Mesothelial cell of epicardium (in vitro differentiated cells): ENCODE data around the gene BIRC6. TPM values are rescaled to one million over a fixed set of nuclear protein-coding genes. Genes with fewer than 3 reads are reported as not detected.

Experiments used
- DNase-seq, 2 experiments: peaks; one replicate each; pipeline ENCODE4 v3.0.0; 2021; ENCODE audit warnings: low spot score in 2 of 2; ENCODE audit not compliant: unreplicated experiment in 2 of 2
- H3K27ac Mint-ChIP-seq: 2 replicates; pipeline ENCODE4 v1.8.0; 2021; ENCODE audit warnings: mixed read lengths
- H3K27me3 Mint-ChIP-seq: 2 replicates; pipeline ENCODE4 v1.8.0; 2021; ENCODE audit warnings: low read depth, mixed read lengths
- H3K36me3 Mint-ChIP-seq: 2 replicates; pipeline ENCODE4 v1.8.0; 2021; ENCODE audit warnings: mixed read lengths
- H3K4me1 Mint-ChIP-seq: 2 replicates; pipeline ENCODE4 v1.8.0; 2021; ENCODE audit warnings: mixed read lengths
- H3K4me3 Mint-ChIP-seq: 2 replicates; pipeline ENCODE4 v1.8.0; 2021; ENCODE audit warnings: mild to moderate bottlenecking, moderate library complexity, mixed read lengths
- H3K9me3 Mint-ChIP-seq: 2 replicates; pipeline ENCODE4 v1.8.0; 2021; ENCODE audit warnings: mixed read lengths
- CTCF ChIP-seq: fragments of 200-600 bp; sonication (generic); IDR thresholded peaks from one replicate; pipeline ENCODE4 v1.5.0; 2021; ENCODE audit warnings: antibody characterized with exemption; ENCODE audit not compliant: unreplicated experiment
- total RNA-seq: library from RNA; stranded (reverse); gene quantifications from 3 replicates; pipeline ENCODE4 v1.2.1, GENCODE V29; 2021

Gene BIRC6
- total RNA-seq, 1 donor from 2014 or later: 112 TPM

GRCh38 chr2:32425719-32426141 lies 68.9 kb downstream of the BIRC6 start:
- Mint-ChIP-seq H3K9me3 (no peaks in the 10 kb centered on the region), H3K27ac (no peak overlapping the region), H3K36me3 (peaks cover 10% of the 10 kb centered on the region), H3K4me3 (no peak overlapping the region), H3K27me3 (no peaks in the 10 kb centered on the region), H3K4me1 (peaks cover 17% of the 10 kb centered on the region)
- TF ChIP-seq CTCF: no peak
- DNase-seq: no peak

- H3K36me3 Mint-ChIP-seq: peaks cover 16% of the 10 kb centered on the region
- no peaks in the 10 kb centered on the region for H3K27me3 Mint-ChIP-seq
- no peak for TF ChIP-seq CTCF
- peak overlapping the region; percentile 75 for H3K27ac Mint-ChIP-seq
- H3K4me3 Mint-ChIP-seq: no peak overlapping the region
- peaks cover 9% of the 10 kb centered on the region for H3K4me1 Mint-ChIP-seq
- H3K9me3 Mint-ChIP-seq: no peaks in the 10 kb centered on the region
- no peak for DNase-seq
Observed at GRCh38 chr2:32427672-32428610, 71.1 kb downstream of the BIRC6 start.

- TF ChIP-seq CTCF: no peak
- Mint-ChIP-seq H3K4me1 (peaks cover 9% of the 10 kb centered on the region), H3K9me3 (no peaks in the 10 kb centered on the region), H3K27me3 (no peaks in the 10 kb centered on the region), H3K36me3 (peaks cover 15% of the 10 kb centered on the region), H3K4me3 (no peak overlapping the region), H3K27ac (no peak overlapping the region)
- DNase-seq: no peak
Observed at GRCh38 chr2:32430804-32431203, 74.0 kb downstream of the BIRC6 start.

GRCh38 chr2:32436150-32436549 lies 79.3 kb downstream of the BIRC6 start:
- no peaks in the 10 kb centered on the region for H3K27me3 Mint-ChIP-seq
- no peaks in the 10 kb centered on the region for H3K9me3 Mint-ChIP-seq
- H3K36me3 Mint-ChIP-seq: peaks cover 32% of the 10 kb centered on the region
- TF ChIP-seq CTCF: no peak
- no peak for DNase-seq
- H3K4me3 Mint-ChIP-seq: no peak overlapping the region
- no peaks in the 10 kb centered on the region for H3K4me1 Mint-ChIP-seq
- no peak overlapping the region for H3K27ac Mint-ChIP-seq

- Mint-ChIP-seq H3K36me3 (peaks cover 56% of the 10 kb centered on the region), H3K27ac (no peak overlapping the region), H3K4me3 (no peak overlapping the region), H3K4me1 (no peaks in the 10 kb centered on the region), H3K9me3 (peaks cover 4% of the 10 kb centered on the region), H3K27me3 (no peaks in the 10 kb centered on the region)
- no peak for TF ChIP-seq CTCF
- DNase-seq: no peak
Observed at GRCh38 chr2:32442020-32442467, 85.2 kb downstream of the BIRC6 start.
